ENCODE data around the gene MEGF8.

MEGF8 gene

DNA sequence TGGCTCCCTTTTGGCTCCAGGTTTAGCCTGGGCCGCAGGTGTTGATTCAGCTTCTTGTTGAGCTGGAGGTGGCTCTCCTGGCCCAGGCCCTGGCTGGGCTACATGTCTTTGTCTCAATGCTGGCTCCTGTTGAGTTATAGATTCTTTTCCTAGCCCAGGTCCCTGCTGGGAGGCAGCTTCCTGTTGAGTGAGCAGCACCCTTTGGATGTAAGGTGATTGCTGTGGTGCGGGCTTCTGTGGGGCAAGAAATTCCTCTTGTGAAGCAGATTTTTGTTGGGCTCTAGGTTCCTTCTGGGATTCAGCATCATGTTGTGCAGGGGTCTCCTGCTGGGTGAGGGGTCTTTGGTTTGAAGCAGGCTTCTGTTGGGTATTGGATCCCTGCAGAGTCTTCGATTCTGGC, 101.2 kb downstream of the MEGF8 start:
- H3K27me3 Mint-ChIP-seq: peaks cover 59% of the 10 kb centered on the region
- H3K27ac Mint-ChIP-seq: no peak overlapping the region
- H3K4me1 Mint-ChIP-seq (ENCODE audit: low read depth): peaks cover 26% of the 10 kb centered on the region

DNA sequence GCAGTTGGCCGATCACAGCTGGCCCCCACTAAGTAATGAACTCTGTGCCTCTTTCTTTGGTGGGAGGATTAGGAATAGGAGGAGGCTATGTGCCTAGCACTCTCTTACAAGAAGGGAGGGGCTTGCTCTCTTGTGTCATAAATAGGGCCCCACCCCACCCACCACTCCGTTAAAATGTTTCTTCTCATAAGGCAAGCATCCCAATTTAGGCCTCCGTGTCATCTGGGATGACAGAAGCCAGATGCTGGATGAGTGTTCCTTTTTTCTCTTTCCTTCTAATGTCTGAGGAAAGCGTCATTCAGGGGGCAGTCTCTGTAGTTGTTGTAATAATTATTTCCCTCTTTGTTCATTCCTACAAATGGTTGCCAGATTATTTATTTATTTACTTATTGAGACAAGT, 101.9 kb downstream of the MEGF8 start, which contains the start of gene LIPE:
TSS of gene LIPE (minus strand) at position 76 of the 400 bp plus-strand sequence. CDS start 239 bp downstream, outside the sequence.
- Mint-ChIP-seq H3K9me3 (no peaks in the 10 kb centered on the region), H3K27me3 (peaks cover 53% of the 10 kb centered on the region), H3K27ac (no peak within 1 kb of the TSS), H3K4me1 (ENCODE audit: low read depth) (peaks cover 23% of the 10 kb centered on the region), H3K36me3 (ENCODE audit: low read depth) (no peaks in the 10 kb centered on the region), H3K4me3 (no peak within 1 kb of the TSS)
- intact Hi-C loops (cut with micrococcal nuclease): no loop called here

More for the DNA sequence above, 101.2 kb downstream of the MEGF8 start:
- intact Hi-C loops (cut with micrococcal nuclease): no loop called here
- no peak overlapping the region for H3K4me3 Mint-ChIP-seq
- no peaks in the 10 kb centered on the region for H3K36me3 Mint-ChIP-seq (ENCODE audit: low read depth)
- no peaks in the 10 kb centered on the region for H3K9me3 Mint-ChIP-seq
